GM13976 (cell line): ENCODE results near the gene ENAH.

Experiments
- DNase-seq: peaks from one replicate; pipeline ENCODE4 v3.0.0; 2012; ENCODE audit warnings: low spot score
- in situ Hi-C: fragments of 300-500 bp; cut with MboI; formaldehyde crosslinking; loops from one replicate; pipeline ENCODE4 v1.12.0; 2022; ENCODE audit warnings: low sequenced_read_pairs, mixed read lengths, inconsistent platforms; ENCODE audit not compliant: unreplicated experiment
- TF ChIP-seq, protein P1 (sequence below): IDR thresholded peaks from 2 replicates; pipeline ENCODE4 v1.5.1; 2012; ENCODE audit warnings: borderline replicate concordance, mild to moderate bottlenecking; ENCODE audit not compliant: insufficient read depth; ENCODE audit errors: extremely low read depth, missing control alignments, control extremely low read depth

ENAH gene

DNA sequence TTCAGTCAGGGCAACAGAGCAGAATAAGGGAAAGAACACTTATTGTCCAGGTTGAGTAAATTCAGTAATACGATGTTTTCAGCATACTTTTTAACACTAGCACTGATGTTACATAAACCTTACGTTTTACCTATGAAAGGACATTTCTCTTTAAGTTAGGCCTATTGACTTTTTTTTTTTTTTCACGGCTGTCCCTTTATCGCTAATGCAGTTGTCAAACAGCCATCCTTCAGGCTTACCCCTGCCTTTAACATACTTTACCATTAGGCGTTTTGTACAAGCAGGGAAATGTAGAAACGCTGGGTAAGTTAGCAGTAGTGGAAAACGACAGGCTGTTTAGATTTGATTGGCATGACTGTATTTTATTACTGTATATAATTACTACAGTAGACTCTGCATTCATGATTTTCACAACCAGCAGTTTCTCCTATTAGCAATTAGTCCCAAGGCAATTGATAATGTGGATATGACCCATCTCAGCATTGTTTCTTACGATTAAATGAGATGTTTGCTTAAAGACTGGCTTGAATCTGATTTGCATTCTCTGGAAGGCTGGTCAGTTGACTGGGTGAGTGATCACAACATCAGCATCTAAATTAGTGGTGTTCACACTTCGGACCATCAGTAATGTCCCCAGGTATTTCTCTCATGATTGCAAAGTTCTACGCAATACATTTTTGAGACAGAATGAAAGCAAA is 115.2 kb downstream of the ENAH start:
- in situ Hi-C loops: no loop called here
- DNase-seq: no peak
- TF ChIP-seq, protein P1, sequence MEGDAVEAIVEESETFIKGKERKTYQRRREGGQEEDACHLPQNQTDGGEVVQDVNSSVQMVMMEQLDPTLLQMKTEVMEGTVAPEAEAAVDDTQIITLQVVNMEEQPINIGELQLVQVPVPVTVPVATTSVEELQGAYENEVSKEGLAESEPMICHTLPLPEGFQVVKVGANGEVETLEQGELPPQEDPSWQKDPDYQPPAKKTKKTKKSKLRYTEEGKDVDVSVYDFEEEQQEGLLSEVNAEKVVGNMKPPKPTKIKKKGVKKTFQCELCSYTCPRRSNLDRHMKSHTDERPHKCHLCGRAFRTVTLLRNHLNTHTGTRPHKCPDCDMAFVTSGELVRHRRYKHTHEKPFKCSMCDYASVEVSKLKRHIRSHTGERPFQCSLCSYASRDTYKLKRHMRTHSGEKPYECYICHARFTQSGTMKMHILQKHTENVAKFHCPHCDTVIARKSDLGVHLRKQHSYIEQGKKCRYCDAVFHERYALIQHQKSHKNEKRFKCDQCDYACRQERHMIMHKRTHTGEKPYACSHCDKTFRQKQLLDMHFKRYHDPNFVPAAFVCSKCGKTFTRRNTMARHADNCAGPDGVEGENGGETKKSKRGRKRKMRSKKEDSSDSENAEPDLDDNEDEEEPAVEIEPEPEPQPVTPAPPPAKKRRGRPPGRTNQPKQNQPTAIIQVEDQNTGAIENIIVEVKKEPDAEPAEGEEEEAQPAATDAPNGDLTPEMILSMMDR: no peak

DNA sequence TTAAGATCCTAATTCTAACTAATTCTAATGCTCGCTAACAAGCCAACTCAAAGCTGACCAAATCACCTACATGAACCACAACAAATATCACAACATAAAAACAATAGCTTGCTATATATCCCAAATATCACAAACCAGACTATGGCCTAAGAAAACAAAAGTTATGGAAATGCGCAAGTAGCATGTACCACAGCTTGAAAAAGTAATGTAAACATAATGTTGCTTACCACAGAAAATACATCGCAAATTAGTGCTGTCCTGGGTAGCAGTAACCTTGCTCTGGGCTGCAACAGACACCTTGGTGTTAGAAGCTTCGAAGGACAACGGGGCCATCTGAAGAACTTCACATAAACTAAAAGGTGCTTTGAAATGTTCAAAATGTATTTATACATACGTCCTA is 117.6 kb downstream of the ENAH start:
- in situ Hi-C loops: no loop called here
- TF ChIP-seq, protein P1: no peak
- DNase-seq: no peak

DNA sequence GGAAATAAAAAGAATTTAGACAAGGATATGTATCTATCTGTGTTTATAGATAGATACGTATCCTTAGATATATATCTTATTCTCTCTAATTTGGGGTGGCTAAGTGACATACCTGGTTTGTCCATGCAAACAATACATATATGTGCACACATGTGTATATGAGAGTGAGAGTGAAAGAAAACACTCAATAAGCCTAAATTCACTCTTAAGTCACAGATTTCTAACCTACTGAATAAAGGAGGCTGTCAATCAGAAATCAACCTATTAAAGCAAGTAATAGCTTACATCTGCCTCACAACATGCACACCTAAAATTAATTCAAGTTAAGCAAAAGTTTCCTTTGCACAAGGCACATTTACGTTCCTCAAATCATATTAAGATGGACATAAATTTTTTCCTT is 118.2 kb downstream of the ENAH start:
- no peak for DNase-seq
- in situ Hi-C loops: no loop called here
- TF ChIP-seq, protein P1: no peak

DNA sequence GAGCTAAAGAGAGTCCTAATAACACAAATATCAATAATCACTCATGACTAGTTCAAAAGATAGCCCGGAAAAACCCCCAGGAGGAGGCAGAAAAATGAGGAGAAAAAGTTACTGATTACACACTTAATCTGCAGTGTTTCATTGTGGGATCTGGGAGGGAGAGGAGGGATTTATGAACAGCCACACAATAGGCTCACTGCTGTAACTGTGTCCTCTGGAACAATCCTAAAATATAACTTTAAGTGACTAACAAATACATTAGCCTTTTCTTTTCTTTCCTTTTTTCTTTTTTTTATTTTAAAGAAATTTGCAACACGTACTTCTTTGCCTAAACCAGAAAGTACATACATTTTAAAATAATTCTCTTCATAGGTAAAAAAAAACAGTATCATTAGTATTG is 118.8 kb downstream of the ENAH start:
- TF ChIP-seq, protein P1: no peak
- DNase-seq: no peak
- in situ Hi-C loops: no loop called here

DNA sequence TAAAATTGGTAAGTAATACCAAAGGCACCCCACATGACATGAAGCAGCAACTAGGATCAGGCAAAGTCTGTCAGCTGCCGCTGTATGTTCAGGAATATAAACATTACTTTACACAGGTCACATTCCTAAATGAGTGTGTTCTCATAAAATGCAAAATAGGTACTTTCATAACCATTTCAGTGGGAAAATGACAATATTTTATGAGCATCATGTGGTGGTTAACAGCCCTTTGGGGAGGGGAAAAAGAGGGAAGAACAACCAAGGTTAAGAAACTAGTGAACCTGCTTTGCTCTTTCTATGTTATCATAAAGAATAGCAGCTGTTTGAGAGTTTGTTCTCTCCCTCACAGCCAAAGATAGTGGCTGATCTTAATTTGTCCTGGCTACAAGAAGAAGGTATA is 119.7 kb downstream of the ENAH start:
- in situ Hi-C loops: no loop called here
- no peak for DNase-seq
- TF ChIP-seq, protein P1: no peak

DNA sequence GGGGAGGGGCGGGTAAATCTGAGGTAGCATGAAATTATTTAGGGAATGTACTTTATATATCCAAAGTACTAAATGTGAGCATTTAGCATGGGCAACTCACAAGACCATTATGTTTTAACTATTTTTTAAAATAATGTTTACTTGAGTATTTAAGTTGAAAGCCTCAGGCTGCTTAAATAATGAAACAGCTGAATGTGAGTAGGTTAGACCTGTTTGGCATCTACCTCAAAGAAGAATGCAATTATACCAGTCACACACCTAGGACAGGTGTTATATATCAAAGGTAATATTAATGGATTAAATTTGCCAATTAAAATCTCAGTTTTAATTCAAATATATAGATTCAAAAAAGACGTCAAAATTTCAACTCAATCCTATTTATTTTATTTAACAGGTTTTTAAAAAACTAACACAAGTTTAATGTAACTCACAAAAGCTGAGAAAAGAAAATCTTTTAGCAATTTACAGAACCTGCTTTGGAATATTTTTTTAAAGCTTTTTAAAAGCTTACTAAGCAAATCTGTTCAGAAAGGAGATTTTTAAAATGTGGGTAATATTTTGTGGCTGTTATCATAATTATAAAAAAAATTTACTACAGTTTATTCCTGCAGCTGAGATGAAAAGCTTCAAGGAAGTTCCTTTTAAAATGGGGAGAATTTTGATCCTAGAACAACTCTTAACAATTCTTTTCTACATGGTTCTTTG is 120.5 kb downstream of the ENAH start:
- no peak for DNase-seq
- in situ Hi-C loops: no loop called here
- TF ChIP-seq, protein P1: no peak
